ENCODE data around the gene RFLNA.

GRCh38 chr12:124336184-124336437, 41.2 kb downstream of the RFLNA start:
- TF ChIP-seq POLR2AphosphoS5 (IDR thresholded peaks at IDR 0.05), result no peak
- TF ChIP-seq CTCF (IDR thresholded peaks at IDR 0.05), result no peak
- no peak for TF ChIP-seq POLR2A (IDR thresholded peaks at IDR 0.05)
- TF ChIP-seq EP300 (IDR thresholded peaks at IDR 0.05), result no peak
